Vagina (tissue), 2 donors: ENCODE results near the gene TMA7.

ENCODE experiments used
- CTCF ChIP-seq, 3 experiments: fragments of 450-650 bp in 2 of 3; fragments of 200-600 bp in 1 of 3; sonication (generic) in 1 of 3; IDR thresholded peaks; one replicate each; pipeline ENCODE4 v1.5.1; 2017 to 2019; ENCODE audit warnings: antibody characterized with exemption in 3 of 3, mild to moderate bottlenecking in 2 of 3, moderate library complexity in 2 of 3
- POLR2A ChIP-seq, 2 donors: fragments of 450-650 bp; IDR thresholded peaks; one replicate each; pipeline ENCODE4 v1.6.1; 2017; ENCODE audit warnings: antibody characterized with exemption in 2 of 2, mild to moderate bottlenecking in 2 of 2, moderate library complexity in 2 of 2
- POLR2AphosphoS5 ChIP-seq, 2 donors: sonication (generic); formaldehyde crosslinking; IDR thresholded peaks; one replicate each; pipeline ENCODE4 v1.9.0; 2017; ENCODE audit warnings: antibody characterized with exemption in 2 of 2, mild to moderate bottlenecking in 2 of 2, low read depth in 1 of 2; ENCODE audit not compliant: insufficient read depth in 1 of 2

GRCh38 chr3:48439820-48440589, at the start of gene TMA7, which contains the start of gene CCDC51:
- no peak for TF ChIP-seq CTCF (IDR thresholded peaks at IDR 0.05)
- TF ChIP-seq POLR2AphosphoS5 (IDR thresholded peaks at IDR 0.05; ENCODE audit: insufficient read depth in 1 of 2, low read depth in 1 of 2), result peak; percentile 99
- peak in 1 of 2 donors; percentile 86 for TF ChIP-seq POLR2A (IDR thresholded peaks at IDR 0.05)
